HepG2 (cell line): ENCODE data around the gene KRT7. TPM values are rescaled to one million over a fixed set of nuclear protein-coding genes. Genes with fewer than 3 reads are reported as not detected.

Experiments used
- ATAC-seq: fragments of 200-7000 bp; cut with Tn5 transposase; 3 replicates; pipeline ENCODE4 v1.9.1; 2020; ENCODE audit warnings: mild to moderate bottlenecking, moderate library complexity
- BruUV-seq: library from RNA; stranded (reverse); fragments of 400-500 nt; replicated peaks from 2 replicates; lab custom pipeline; 2021; lab: Mats Ljungman, UMichigan
- CTCF ChIA-PET: fragments of 300-600 bp; formaldehyde crosslinking; extraction: SDS; loops from one replicate; lab custom pipeline; 2021; ENCODE audit warnings: low total read pairs, inconsistent platforms, low intra/inter-chr PET ratio; lab: Yijun Ruan, JAX
- POLR2A ChIA-PET: fragments of 350-600 bp; sonication (Branson Sonifier 250); formaldehyde crosslinking; loops from one replicate; lab custom pipeline; 2020; ENCODE audit warnings: antibody characterized with exemption, inconsistent platforms; lab: Yijun Ruan, JAX
- DNase-seq: peaks from one replicate; pipeline ENCODE4 v3.0.0-alpha.2; 2015; ENCODE audit warnings: low spot score
- FAIRE-seq: peaks from 3 replicates; lab custom pipeline; 2011; peaks lifted over from hg19 to GRCh38; lab: Jason Lieb, UNC
- H2AFZ ChIP-seq: one replicate; pipeline ENCODE4 v1.6.1; 2011; ENCODE audit warnings: low read length, inconsistent platforms
- H3K27ac ChIP-seq: fragments of 300-600 bp; 3 replicates; pipeline ENCODE4 v1.8.0; 2011; ENCODE audit warnings: mixed run types, mild to moderate bottlenecking, mixed read lengths, low read length, inconsistent platforms; ENCODE audit not compliant: insufficient read depth; ENCODE audit errors: extremely low read length
- H3K27me3 ChIP-seq, 2 experiments: fragments of 200-600 bp in 1 of 2; 2 replicates in 1 of 2; 3 replicates in 1 of 2; pipeline versions ENCODE4 v1.6.0 to v1.8.0; 2011; ENCODE audit warnings: low read length in 2 of 2, mild to moderate bottlenecking in 2 of 2, moderate library complexity in 2 of 2, inconsistent platforms in 1 of 2; ENCODE audit not compliant: insufficient read depth in 2 of 2, control insufficient read depth in 1 of 2
- H3K36me3 ChIP-seq, 2 experiments: fragments of 200-600 bp in 1 of 2; replicated peaks in 1 of 2; 2 replicates in 1 of 2; 3 replicates in 1 of 2; pipeline versions ENCODE4 v1.5.1 to v1.8.0; 2011; ENCODE audit warnings: low read length in 2 of 2, inconsistent platforms in 1 of 2; ENCODE audit not compliant: insufficient read depth in 2 of 2, control insufficient read depth in 1 of 2
- H3K4me1 ChIP-seq: 2 replicates; pipeline ENCODE4 v1.5.1; 2012; ENCODE audit warnings: low read length, inconsistent platforms; ENCODE audit not compliant: insufficient read depth
- H3K4me2 ChIP-seq: 2 replicates; pipeline ENCODE4 v1.6.0; 2011; ENCODE audit warnings: low read depth, low read length, inconsistent platforms
- H3K4me3 ChIP-seq, 3 experiments: fragments of 200-600 bp in 1 of 3; sonication (generic), shearing (Covaris generic) in 1 of 3; replicated peaks in 1 of 3; 2 replicates each; pipeline ENCODE4 v1.5.1; 2011 to 2016; ENCODE audit warnings: low read length in 3 of 3, inconsistent platforms in 2 of 3, low read depth in 2 of 3, mild to moderate bottlenecking in 2 of 3, control low read depth in 1 of 3, mixed read lengths in 1 of 3; ENCODE audit not compliant: insufficient read depth in 1 of 3
- H3K79me2 ChIP-seq: one replicate; pipeline ENCODE4 v1.6.1; 2011; ENCODE audit warnings: low read length, inconsistent platforms; ENCODE audit not compliant: insufficient read depth
- H3K9ac ChIP-seq: 2 replicates; pipeline ENCODE4 v1.6.0; 2011; ENCODE audit warnings: mild to moderate bottlenecking, low read depth, low read length, inconsistent platforms; ENCODE audit not compliant: insufficient read depth
- H3K9me3 ChIP-seq: 2 replicates; pipeline ENCODE4 v1.5.1; 2012; ENCODE audit warnings: mild to moderate bottlenecking, low read length
- H4K20me1 ChIP-seq: 2 replicates; pipeline ENCODE4 v1.6.0; 2011; ENCODE audit warnings: inconsistent platforms, mild to moderate bottlenecking, low read length, moderate library complexity; ENCODE audit not compliant: insufficient read depth
- BORCS8-MEF2B ChIP-seq: sonication (generic); formaldehyde crosslinking; IDR thresholded peaks from 2 replicates; pipeline ENCODE4 v1.8.0; 2022; ENCODE audit warnings: mild to moderate bottlenecking, missing genetic modification reagents
- HNF4A ChIP-seq: sonication (generic); formaldehyde crosslinking; IDR thresholded peaks from 2 replicates; pipeline ENCODE4 v1.4.0; 2020; ENCODE audit warnings: missing genetic modification reagents
- KLF12 ChIP-seq: sonication (generic); formaldehyde crosslinking; IDR thresholded peaks from 2 replicates; pipeline ENCODE4 v1.4.0; 2020; ENCODE audit warnings: missing genetic modification reagents, borderline replicate concordance
- MBD4 ChIP-seq: IDR thresholded peaks from 2 replicates; pipeline ENCODE4 v1.6.1; 2012; ENCODE audit warnings: low read length, inconsistent platforms, borderline replicate concordance
- PHF20 ChIP-seq: sonication (generic); formaldehyde crosslinking; IDR thresholded peaks from 2 replicates; pipeline ENCODE4 v1.5.0; 2020; ENCODE audit warnings: mild to moderate bottlenecking, missing genetic modification reagents
- RFX3 ChIP-seq: IDR thresholded peaks from 2 replicates; pipeline ENCODE4 v1.6.1; 2016; ENCODE audit warnings: missing biosample characterization, missing genetic modification reagents
- TERF1 ChIP-seq: sonication (generic); formaldehyde crosslinking; IDR thresholded peaks from 2 replicates; pipeline ENCODE4 v1.8.0; 2022; ENCODE audit warnings: mild to moderate bottlenecking, missing genetic modification reagents, moderate library complexity
- TFAP4 ChIP-seq: sonication (generic); IDR thresholded peaks from 2 replicates; pipeline ENCODE4 v1.6.1; 2016; ENCODE audit warnings: low read depth, borderline replicate concordance
- ZFP37 ChIP-seq: sonication (generic); formaldehyde crosslinking; IDR thresholded peaks from 2 replicates; pipeline ENCODE4 v1.4.0; 2020; ENCODE audit warnings: missing genetic modification reagents, borderline replicate concordance
- ZNF251 ChIP-seq: sonication (generic); formaldehyde crosslinking; IDR thresholded peaks from 2 replicates; pipeline ENCODE4 v1.9.0; 2021; ENCODE audit warnings: mild to moderate bottlenecking, missing genetic modification reagents
- ZNF451 ChIP-seq: sonication (generic); formaldehyde crosslinking; IDR thresholded peaks from 2 replicates; pipeline ENCODE4 v1.5.0; 2020; ENCODE audit warnings: mild to moderate bottlenecking, missing genetic modification reagents
- ZNF543 ChIP-seq: sonication (generic); formaldehyde crosslinking; IDR thresholded peaks from 2 replicates; pipeline ENCODE4 v1.4.0; 2020; ENCODE audit warnings: mild to moderate bottlenecking, missing genetic modification reagents
- ZNF605 ChIP-seq: sonication (generic); formaldehyde crosslinking; IDR thresholded peaks from 2 replicates; pipeline ENCODE4 v1.8.0; 2022; ENCODE audit warnings: mild to moderate bottlenecking, missing genetic modification reagents
- ZSCAN20 ChIP-seq: sonication (generic); formaldehyde crosslinking; IDR thresholded peaks from 2 replicates; pipeline ENCODE4 v1.4.0; 2020; ENCODE audit warnings: missing genetic modification reagents, mild to moderate bottlenecking, borderline replicate concordance
- ZSCAN31 ChIP-seq: sonication (generic); formaldehyde crosslinking; IDR thresholded peaks from 2 replicates; pipeline ENCODE4 v1.5.0; 2020; ENCODE audit warnings: low read depth, mild to moderate bottlenecking, missing genetic modification reagents
- WGBS: methylation state at CpG from one replicate; pipeline ENCODE4 v1.1.6; 2017; ENCODE audit warnings: low lambda C conversion rate; 5-methylcytosine and 5-hydroxymethylcytosine counted together
- in situ Hi-C: cut with HindIII; loops from 2 replicates; pipeline ENCODE4 v1.10.0; 2017; ENCODE audit warnings: low pct_unique_long_range_greater_than_20kb; ENCODE audit not compliant: extremely low pct_ligation_motif_present
- intact Hi-C: fragments of 100-400 bp; cut with micrococcal nuclease; formaldehyde crosslinking; loops from one replicate; pipeline ENCODE4 v1.10.0; 2022; ENCODE audit not compliant: unreplicated experiment
- polyA plus RNA-seq, 8 experiments: library from polyadenylated mRNA; depleted of rRNA in 3 of 8; stranded (reverse) in 7 of 8; unstranded in 1 of 8; fragments of >200 nt; fragmentation: Illumina TruSeq in 4 of 8; extraction: Trizol in 4 of 8; gene quantifications; 2 replicates each; pipeline versions ENCODE4 v1.2.1 to v1.2.3, GENCODE V29; 2011 to 2016; ENCODE audit warnings: low read depth in 4 of 8, missing spikeins in 1 of 8, mixed read lengths in 1 of 8; ENCODE audit not compliant: insufficient read depth in 1 of 8
- total RNA-seq, 5 experiments: library from RNA; depleted of rRNA; stranded (reverse); fragments of >200 nt; fragmentation: Illumina TruSeq; extraction: Trizol; gene quantifications; 2 replicates each; pipeline ENCODE4 v1.2.3, GENCODE V29; 2016; ENCODE audit warnings: low read depth in 1 of 5
- TF ChIP-seq, protein P1 (sequence below): sonication (generic); formaldehyde crosslinking; conservative IDR thresholded peaks from 2 replicates; pipeline ENCODE4 v1.8.0; 2022; ENCODE audit warnings: missing genetic modification reagents
- TF ChIP-seq, protein P2 (sequence below): sonication (generic); formaldehyde crosslinking; IDR thresholded peaks from 2 replicates; pipeline ENCODE4 v1.5.0; 2020; ENCODE audit warnings: mild to moderate bottlenecking, missing genetic modification reagents, borderline replicate concordance

KRT7 gene
- total and polyA plus RNA-seq, 2 of the 13 experiments (the other 11 are each of a cell fraction or from before 2014, with no cell fraction given), result 0.83 TPM; not detected in 1

DNA sequence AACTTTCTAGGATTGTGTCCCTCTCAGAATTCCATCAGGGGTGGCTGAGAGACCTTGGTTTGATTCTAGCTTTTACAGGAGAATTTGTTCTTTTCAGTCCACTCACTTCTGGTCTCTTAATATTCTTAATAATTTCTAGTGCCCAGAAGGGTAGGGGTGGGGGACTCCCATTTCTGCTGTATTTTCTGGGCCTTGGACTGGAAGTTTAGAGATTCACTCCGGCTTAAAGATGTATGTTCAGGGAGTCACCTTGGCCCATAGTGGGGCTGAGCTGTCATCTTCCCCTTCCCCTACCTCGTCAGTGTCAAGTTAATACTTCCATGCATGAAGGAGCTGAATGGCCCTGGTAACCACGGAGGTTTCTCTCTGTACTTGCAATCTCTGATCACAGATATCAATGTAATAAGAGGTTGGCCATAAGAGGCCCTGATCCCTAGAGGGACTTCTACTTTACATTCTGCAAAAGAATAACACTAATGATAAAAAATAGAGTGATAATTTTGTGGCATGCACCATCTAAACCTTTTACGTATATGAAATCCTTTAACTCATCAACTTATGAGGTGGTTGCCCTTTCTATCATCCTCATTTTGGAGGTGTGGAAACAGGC is 51.6 kb downstream of the KRT7 start:
- intact Hi-C loops, result no loop called here
- ChIA-PET CTCF (no interaction called here), POLR2A (no interaction called here)
- Histone ChIP-seq H3K4me3 (no peak overlapping the region), H3K9me3 (no peaks in the 10 kb centered on the region), H3K79me2 (no peaks in the 10 kb centered on the region), H3K27ac (no peak overlapping the region), H3K4me2 (no peak overlapping the region), H2AFZ (no peak overlapping the region), H3K27me3 (peaks cover 0 to 7% of the 10 kb centered on the region in 2 experiments; a peak in 2 of 5 replicates), H3K4me1 (peaks cover 31% of the 10 kb centered on the region), H4K20me1 (no peaks in the 10 kb centered on the region), H3K36me3 (no peaks in the 10 kb centered on the region), H3K9ac (no peak overlapping the region)
- no peak for DNase-seq
- no peak for ATAC-seq
- in situ Hi-C loops, result no loop called here
- no peak for FAIRE-seq
- 24% methylated on average over 4 of the region's 4 CpGs for WGBS
- no TSS peak for BruUV-seq
- TF ChIP-seq ZSCAN31 (CRISPR knock-in tag) (no peak), ZSCAN20 (CRISPR knock-in tag) (no peak), ZNF451 (CRISPR knock-in tag) (no peak), ZFP37 (CRISPR knock-in tag) (no peak), ZNF605 (CRISPR knock-in tag) (no peak), TERF1 (no peak), MBD4 (no peak), ZNF251 (CRISPR knock-in tag) (no peak), KLF12 (CRISPR knock-in tag) (no peak), PHF20 (CRISPR knock-in tag) (no peak), HNF4A (CRISPR knock-in tag) (no peak), TFAP4 (no peak), RFX3 (no peak), BORCS8-MEF2B (CRISPR knock-in tag) (no peak), ZNF543 (CRISPR knock-in tag) (no peak)
- TF ChIP-seq, protein P1, sequence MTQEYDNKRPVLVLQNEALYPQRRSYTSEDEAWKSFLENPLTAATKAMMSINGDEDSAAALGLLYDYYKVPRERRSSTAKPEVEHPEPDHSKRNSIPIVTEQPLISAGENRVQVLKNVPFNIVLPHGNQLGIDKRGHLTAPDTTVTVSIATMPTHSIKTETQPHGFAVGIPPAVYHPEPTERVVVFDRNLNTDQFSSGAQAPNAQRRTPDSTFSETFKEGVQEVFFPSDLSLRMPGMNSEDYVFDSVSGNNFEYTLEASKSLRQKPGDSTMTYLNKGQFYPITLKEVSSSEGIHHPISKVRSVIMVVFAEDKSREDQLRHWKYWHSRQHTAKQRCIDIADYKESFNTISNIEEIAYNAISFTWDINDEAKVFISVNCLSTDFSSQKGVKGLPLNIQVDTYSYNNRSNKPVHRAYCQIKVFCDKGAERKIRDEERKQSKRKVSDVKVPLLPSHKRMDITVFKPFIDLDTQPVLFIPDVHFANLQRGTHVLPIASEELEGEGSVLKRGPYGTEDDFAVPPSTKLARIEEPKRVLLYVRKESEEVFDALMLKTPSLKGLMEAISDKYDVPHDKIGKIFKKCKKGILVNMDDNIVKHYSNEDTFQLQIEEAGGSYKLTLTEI (CRISPR knock-in tag), result no peak
- TF ChIP-seq, protein P2, sequence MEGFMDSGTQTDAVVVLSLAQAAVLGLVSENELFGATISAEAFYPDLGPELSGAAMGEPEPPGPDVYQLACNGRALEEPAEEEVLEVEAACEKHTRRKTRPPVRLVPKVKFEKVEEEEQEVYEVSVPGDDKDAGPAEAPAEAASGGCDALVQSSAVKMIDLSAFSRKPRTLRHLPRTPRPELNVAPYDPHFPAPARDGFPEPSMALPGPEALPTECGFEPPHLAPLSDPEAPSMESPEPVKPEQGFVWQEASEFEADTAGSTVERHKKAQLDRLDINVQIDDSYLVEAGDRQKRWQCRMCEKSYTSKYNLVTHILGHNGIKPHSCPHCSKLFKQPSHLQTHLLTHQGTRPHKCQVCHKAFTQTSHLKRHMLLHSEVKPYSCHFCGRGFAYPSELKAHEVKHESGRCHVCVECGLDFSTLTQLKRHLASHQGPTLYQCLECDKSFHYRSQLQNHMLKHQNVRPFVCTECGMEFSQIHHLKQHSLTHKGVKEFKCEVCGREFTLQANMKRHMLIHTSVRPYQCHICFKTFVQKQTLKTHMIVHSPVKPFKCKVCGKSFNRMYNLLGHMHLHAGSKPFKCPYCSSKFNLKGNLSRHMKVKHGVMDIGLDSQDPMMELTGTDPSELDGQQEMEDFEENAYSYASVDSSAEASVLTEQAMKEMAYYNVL, result no peak
